Esophagus muscularis mucosa (tissue), 4 donors: Measurements from ENCODE around the gene TTC24.

Experiments used
- EP300 ChIP-seq: sonication (generic); formaldehyde crosslinking; IDR thresholded peaks from one replicate; pipeline ENCODE4 v1.6.1; 2017; ENCODE audit warnings: antibody characterized with exemption
- POLR2A ChIP-seq: fragments of 450-650 bp; IDR thresholded peaks from one replicate; pipeline ENCODE4 v1.6.1; 2017; ENCODE audit warnings: antibody characterized with exemption, moderate library complexity, mild to moderate bottlenecking, low read depth
- POLR2AphosphoS5 ChIP-seq, 2 donors: sonication (generic); formaldehyde crosslinking; IDR thresholded peaks; one replicate each; pipeline ENCODE4 v1.6.1; 2017; ENCODE audit warnings: antibody characterized with exemption in 2 of 2
- TF ChIP-seq, protein P1 (sequence below), 3 experiments: fragments of 200-600 bp in 2 of 3; fragments of 450-650 bp in 1 of 3; sonication (generic) in 2 of 3; IDR thresholded peaks; one replicate each; pipeline ENCODE4 v1.5.1; 2017 to 2019; ENCODE audit warnings: antibody characterized with exemption in 3 of 3, mild to moderate bottlenecking in 2 of 3, moderate library complexity in 1 of 3

DNA sequence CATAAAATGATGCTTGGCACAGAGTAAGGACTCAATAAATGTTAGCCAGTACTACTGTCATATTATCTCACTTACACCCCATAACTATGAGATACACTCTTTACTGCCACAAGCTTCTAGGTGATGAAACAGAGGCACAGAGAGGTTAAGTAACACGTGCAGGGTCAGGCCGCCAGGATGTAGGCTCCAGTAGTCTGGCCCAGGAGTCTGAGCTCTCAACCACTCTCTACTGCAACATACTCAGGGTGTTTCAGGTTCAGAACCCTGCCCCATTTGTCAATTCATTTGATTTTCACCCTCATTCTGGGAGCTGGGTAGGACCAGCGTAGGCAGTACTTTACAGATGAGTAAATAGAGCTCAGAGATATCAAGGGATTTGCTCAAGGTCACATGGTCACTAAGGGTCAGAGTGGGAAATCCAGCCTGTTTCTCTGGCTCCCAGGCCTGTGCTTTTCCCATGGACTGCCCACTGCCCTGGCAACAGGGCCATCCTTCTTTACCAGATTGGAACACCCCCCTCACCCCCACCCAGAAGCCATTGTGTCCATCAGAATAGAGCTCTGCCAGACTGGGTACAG is 28.4 kb upstream of the TTC24 start:
- TF ChIP-seq, protein P1, sequence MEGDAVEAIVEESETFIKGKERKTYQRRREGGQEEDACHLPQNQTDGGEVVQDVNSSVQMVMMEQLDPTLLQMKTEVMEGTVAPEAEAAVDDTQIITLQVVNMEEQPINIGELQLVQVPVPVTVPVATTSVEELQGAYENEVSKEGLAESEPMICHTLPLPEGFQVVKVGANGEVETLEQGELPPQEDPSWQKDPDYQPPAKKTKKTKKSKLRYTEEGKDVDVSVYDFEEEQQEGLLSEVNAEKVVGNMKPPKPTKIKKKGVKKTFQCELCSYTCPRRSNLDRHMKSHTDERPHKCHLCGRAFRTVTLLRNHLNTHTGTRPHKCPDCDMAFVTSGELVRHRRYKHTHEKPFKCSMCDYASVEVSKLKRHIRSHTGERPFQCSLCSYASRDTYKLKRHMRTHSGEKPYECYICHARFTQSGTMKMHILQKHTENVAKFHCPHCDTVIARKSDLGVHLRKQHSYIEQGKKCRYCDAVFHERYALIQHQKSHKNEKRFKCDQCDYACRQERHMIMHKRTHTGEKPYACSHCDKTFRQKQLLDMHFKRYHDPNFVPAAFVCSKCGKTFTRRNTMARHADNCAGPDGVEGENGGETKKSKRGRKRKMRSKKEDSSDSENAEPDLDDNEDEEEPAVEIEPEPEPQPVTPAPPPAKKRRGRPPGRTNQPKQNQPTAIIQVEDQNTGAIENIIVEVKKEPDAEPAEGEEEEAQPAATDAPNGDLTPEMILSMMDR (IDR thresholded peaks at IDR 0.05), result no peak
- TF ChIP-seq POLR2A (no peak), EP300 (no peak), POLR2AphosphoS5 (IDR thresholded peaks at IDR 0.05) (no peak)
